Activated effector memory CD4-positive, alpha-beta T cell treated with Interleukin-2 at 50 U/mL for 16 hours (primary cell): ENCODE results near the gene FOXB1.
A peak's percentile ranks its signal among the peaks of the same experiment; 100 is the strongest.

Source experiments
- DNase-seq: peaks from one replicate; pipeline ENCODE4 v3.0.0-alpha.2; 2020

The FOXB1 gene

DNA sequence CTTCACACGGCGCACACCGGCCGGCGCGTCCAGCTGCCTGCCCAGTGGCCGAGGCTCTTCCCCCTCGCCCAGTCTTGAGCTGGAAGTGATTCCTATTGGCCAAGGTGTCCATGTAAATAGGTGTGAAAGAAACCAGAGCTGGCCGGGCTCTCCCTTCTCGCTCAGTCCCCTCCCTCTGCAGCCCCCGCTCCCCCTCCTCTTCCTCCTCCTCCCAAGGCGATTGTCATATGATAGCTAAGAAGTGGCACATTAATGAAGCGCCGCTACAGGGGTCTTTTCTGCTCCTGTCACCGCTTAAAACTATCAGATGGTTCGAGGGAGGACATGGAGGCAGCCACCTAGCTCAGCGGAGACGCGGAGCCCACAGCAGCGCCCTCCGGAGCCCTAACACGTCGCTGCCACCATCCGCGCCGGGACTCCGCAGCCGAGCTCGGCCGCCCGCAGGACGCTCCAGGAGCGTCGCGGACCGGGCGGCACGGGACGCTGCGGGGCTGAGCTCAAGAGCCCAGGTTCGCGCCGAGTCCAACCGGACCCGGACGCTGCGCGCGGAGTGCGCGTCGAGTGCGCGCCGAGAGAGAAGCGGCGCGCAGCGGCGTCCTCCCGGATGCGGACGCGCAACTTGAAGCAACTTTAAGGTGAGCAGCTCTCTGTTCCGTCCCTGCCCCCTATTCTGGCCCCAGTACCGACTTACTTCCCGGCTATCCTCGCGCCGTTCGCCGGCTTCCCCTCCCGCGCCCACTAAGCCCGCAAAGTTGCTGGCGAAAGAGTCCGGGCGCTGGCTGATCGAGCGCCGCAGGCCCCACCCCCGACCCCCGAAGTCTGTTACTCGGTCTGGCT lies at the start of gene FOXB1:
Gene FOXB1, plus strand, starts transcription at position 303 of the 837 bp plus-strand sequence. CDS start 653 bp downstream, outside the sequence.
- DNase-seq, result no peak

GRCh38 chr15:59958288-59958687 lies 45.8 kb upstream of the FOXB1 start:
- no peak for DNase-seq

- DNase-seq, result no peak
Measured at GRCh38 chr15:59960318-59960717, 43.8 kb upstream of the FOXB1 start.

GRCh38 chr15:59963322-59963721 lies 40.8 kb upstream of the FOXB1 start:
- DNase-seq, result no peak

GRCh38 chr15:59963925-59964324 lies 40.2 kb upstream of the FOXB1 start:
- no peak for DNase-seq

DNA sequence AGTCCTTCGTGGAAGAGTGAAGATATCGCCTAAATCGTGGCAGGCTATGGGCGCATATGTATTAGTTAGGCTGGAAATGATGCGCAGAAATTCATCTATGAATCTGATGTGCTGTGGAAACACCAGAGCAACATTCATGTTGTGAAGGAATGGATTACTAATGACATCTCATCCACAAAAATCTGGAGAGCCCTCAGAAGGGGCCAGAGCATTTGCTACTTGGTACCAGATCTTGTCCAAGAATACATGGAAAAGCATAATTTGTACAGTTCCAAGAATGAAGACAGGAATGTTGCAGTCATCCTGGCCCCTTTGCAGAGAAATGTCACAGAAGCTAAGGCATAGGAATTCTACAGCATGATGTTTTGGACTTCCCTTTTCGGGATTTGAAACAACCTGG lies 38.4 kb upstream of the FOXB1 start:
- no peak for DNase-seq

DNA sequence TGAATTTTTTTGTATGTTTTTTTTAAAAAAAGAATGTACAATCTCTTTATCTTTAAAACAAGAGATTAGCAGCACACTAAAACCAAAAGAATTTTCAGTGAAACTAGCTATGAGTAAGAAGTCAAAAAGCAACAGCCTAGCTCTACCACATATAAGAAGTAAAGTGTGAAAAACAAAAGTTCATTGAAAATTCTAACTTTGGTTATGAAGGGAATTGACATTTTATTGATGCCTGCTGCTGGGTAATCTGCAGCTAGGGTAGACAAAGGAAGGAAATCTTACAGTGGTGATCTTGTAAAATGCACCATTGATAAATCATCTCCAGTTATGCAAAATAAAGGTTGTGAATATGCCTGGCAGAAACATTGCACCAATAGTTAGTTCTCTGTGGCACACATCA lies 37.8 kb upstream of the FOXB1 start:
- DNase-seq, result no peak

- no peak for DNase-seq
Measured at GRCh38 chr15:59968314-59968713, 35.8 kb upstream of the FOXB1 start.

DNA sequence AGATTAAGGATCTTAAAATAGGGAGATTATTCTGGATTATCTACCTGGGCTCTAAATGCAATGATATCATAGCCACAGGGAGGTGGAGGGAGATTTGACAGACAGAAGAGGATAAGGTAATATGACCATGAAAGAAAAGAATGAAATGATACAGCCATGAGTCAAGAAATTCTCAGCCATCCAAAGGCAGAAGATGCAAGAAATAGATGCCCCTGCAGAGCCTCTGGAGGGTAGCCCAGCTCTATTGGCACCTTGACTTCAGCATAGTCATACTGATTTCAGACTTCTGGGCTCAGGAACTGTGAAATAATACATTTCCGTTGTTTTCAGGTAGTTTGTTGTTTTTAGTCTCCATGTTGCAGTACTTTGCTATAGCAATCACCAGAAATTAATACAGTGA lies 31.9 kb upstream of the FOXB1 start:
- DNase-seq, result no peak

DNA sequence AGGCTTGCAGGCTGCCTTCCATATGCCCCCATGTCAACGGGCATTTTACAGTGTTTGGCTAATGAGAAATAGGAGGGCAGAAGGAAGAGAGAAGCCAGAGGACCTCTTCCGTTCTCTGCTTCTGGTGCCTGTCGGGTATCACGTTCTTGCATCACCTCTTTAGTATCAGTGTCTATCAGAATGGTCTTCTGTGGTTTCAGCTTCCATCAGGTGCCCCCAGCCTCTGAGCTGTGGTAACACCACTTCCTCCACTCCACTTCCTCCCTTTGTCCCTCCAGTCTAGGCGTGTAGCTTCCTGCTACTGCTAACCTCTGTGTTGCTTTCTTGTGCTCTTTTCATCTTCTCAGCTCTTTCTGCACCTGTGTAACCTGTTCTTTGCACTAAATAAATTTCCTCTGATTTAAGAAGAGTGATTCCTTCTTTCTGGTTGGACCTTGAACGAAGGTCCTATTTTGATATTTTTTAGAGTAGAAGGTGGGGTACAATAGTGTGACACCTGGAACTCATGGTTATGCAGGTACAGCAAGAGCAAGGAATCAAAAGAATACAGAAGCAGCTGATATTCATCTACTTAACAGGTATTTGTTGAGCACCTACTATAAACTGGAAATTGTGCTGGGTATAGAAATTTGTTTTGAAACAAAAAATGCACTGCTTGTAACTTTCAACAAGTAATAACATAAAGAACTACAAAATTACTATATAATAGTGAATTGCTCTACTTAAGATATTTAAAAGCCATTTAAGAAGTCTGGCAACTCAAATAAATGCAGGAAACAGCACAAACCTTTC lies 27.4 kb upstream of the FOXB1 start:
- DNase-seq, result peak; percentile 54

- DNase-seq, result no peak
Measured at GRCh38 chr15:59991834-59992233, 12.3 kb upstream of the FOXB1 start.

DNA sequence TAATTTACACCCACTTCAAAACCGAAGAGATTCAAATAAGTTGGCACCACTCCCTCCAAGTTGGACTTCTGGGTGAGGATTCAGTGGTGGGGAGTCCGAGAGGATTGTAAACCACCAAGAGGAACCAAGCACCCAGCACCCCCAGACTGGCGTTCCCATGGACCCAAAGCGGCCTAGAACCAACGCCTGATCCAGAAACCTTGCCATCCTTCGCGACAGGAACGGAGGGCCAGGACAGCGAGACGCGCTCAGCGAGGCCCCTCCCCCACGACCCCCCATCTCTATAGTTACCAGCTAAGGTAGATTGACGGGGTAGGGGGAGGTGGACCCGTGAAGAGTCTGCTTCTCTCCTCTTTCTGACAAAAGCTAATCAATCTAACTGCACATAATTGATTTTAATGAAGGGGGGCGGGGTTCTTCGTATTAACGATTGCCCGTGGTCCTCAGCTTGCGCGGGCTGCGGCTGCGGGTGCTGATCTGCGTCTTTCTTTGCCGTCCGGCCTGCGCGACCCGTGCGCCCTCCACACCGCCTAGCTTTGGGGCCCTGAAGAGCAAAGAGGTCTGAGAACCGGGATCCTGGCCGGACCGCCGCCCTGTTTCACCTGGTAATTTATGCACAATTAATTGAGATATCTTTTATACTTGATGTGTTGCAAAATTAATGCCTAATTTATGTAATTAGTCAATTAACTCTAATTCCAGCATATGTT lies 10.9 kb upstream of the FOXB1 start:
- DNase-seq, result no peak

- no peak for DNase-seq
Measured at GRCh38 chr15:59993950-59994401, 10.1 kb upstream of the FOXB1 start.

DNA sequence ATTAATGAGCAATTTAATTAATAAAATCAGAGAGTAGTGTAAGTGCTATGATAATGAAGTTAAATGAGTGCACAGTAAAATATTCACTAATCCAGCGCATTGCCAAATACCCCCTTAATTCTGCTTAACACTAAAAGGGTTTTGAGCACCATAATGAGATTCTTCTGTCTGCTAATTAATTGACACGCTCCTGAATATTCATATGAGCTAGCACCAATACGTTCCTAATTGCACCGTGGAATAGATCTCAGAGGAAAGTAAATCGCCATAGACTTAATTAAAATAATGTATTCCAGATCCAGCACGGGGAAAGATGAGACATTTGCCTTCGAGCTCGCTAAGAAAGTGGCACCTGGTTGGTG lies 9.6 kb upstream of the FOXB1 start:
- no peak for DNase-seq

- DNase-seq, result no peak
Measured at GRCh38 chr15:59994888-59995557, 9.1 kb upstream of the FOXB1 start.

DNA sequence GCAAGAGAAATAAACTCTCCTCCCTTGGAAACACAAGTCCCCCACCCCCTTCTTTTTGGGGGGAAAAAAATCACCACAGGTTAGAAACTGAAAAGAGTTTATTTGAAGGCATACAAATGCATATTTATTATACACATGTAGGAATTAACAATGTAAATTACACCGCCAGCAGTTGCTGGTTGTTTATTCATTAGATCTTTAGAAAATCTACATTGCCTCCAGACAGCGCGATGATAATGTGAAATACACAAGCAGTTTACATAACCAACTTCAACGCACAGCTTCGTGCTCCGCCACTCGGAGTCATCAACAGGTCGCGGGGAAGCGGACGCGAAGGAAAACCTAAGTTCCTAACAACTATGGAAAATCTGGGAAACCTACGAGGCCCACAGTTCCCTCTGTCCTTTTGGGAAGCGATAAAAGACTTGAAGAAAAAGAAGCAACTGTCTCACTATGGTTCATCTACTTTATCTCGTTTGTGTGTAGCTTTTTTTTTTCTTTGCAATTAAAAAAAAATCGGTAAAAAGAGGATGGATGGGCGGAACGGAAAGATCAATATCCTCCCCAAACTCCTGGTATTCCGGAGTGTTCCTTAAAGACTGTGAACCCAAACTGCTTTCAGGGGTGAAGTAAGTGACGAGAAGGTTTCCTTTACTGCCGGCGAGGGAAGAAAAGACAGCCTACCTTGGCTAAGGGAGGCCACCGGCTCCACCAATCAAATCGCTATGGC lies 8.4 kb upstream of the FOXB1 start:
- no peak for DNase-seq

- no peak for DNase-seq
Measured at GRCh38 chr15:59996298-59997041, 7.6 kb upstream of the FOXB1 start.

GRCh38 chr15:59997070-59997701 lies 6.9 kb upstream of the FOXB1 start:
- DNase-seq, result no peak

DNA sequence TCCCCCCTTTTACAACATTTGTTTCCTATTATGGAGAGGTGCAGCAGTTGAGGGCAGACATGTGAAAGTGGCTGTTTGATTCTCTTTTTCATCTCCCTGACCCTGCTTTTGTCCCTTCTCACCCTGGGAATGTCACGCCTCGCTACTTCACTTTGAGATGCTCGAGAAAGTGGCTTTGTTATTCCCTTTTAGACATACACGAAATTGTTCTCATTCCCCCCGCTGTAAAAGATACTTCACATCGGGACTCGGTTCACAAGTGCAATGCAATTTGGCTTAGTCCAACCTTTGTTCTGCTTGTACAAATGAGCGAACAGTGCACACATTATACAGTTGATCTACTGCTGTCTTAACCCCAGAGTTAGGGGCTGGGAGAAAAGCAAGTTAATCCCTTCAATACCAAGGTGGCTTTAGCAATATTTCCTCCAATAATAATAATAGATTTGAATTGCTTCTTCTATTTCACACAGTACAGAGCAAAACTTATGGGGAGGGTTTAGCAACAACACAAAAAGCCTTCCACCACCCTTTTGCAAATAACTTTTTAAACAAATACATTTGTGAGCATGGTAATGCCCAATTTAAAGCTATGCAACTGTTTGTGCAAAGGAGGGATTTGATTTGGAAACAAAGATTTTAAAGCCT lies 5.7 kb upstream of the FOXB1 start:
- no peak for DNase-seq

- DNase-seq, result no peak
Measured at GRCh38 chr15:59998950-59999611, 5.0 kb upstream of the FOXB1 start.
